KOPT-K1 (cell line): Measurements from ENCODE around the gene RARA.

ENCODE experiments used
- H3K27ac ChIP-seq: fragments of 200-600 bp; sonication (generic); 2 replicates; pipeline ENCODE4 v1.5.1; 2016; ENCODE audit warnings: antibody characterized with exemption, mild to moderate bottlenecking, low read depth, low read length; ENCODE audit not compliant: poor library complexity, severe bottlenecking
- H3K36me3 ChIP-seq: fragments of 200-600 bp; sonication (generic); 2 replicates; pipeline ENCODE4 v1.5.1; 2017; ENCODE audit warnings: antibody characterized with exemption, mild to moderate bottlenecking, low read length, moderate library complexity; ENCODE audit not compliant: insufficient read depth
- H3K9me3 ChIP-seq: fragments of 200-600 bp; sonication (generic); 2 replicates; pipeline ENCODE4 v1.5.1; 2017; ENCODE audit warnings: antibody characterized with exemption, low read length, mild to moderate bottlenecking; ENCODE audit not compliant: insufficient read depth, poor library complexity, severe bottlenecking

Gene RARA

DNA sequence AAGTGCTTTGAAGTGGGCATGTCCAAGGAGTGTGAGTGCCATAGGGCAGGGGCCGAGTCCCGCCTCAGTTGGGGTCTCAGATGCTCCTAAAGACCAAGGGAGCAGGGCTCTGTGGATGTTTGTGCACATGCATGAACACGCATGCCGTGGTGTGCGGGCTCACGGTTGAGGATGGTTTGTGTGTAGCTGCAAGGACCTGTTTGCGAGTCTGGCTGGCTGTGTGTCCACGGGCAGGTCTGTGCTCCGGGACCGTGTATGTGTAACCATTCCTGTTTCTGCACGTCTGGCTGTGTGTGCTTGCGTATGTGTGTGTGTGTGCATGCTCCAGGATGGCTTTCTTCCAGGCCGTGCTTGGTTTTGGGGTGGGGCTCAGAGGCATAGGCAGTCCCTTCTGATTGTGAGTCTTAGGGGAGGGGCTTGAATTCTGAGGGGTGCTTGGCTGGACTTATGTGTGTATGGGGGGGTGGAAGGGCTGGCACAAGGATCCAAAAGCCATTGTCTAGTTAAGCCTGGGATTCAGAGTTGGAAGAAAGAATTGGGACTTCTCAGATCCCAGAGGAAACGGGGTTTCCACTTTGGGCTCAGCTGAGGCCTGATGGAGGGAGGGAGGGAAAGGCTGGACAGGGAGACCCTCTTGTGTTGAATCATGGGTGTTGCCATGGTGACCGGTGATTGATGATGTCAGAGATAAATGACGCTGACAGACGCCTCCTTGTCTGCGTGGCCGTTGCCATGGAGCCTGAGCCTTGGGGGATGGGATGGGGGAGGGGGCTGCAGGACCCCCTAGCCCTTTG lies 41.1 kb downstream of the RARA start:
- H3K27ac ChIP-seq: no peak overlapping the region
- peaks cover 35% of the 10 kb centered on the region for H3K36me3 ChIP-seq
- H3K9me3 ChIP-seq: no peaks in the 10 kb centered on the region

DNA sequence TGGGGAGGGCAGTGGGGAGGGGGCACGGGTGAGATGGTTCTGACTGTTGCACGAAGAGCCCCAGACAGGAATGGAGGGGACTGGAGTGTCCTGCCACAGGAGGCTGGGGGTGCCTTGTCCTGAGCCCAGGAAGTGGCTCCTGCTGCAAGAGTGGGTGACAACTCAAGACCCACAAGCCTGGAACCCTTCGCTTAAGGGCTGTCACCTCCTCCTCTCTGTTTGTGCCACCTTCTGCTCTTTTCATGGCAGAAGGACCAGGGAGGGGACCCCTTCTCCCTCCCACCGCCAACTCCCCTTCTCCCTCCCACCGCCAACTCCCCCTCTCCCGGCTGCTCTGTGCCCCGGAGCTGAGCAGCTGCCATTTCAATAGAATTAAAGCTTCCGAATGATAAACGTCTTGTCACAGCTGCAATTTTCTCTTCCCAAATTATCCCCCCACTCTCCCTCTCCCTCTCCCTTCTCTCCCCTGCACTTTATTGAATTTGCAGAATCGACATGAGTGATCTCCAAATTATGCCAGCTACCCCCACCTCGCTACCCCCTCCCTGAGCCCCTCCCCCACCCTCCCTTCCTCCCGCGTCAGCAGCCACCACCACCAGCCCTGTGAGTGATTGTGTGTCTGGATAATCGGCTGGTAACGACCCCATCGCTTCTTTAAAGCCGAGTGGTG lies 41.8 kb downstream of the RARA start:
- H3K36me3 ChIP-seq: peaks cover 42% of the 10 kb centered on the region
- H3K9me3 ChIP-seq: no peaks in the 10 kb centered on the region
- H3K27ac ChIP-seq: no peak overlapping the region

DNA sequence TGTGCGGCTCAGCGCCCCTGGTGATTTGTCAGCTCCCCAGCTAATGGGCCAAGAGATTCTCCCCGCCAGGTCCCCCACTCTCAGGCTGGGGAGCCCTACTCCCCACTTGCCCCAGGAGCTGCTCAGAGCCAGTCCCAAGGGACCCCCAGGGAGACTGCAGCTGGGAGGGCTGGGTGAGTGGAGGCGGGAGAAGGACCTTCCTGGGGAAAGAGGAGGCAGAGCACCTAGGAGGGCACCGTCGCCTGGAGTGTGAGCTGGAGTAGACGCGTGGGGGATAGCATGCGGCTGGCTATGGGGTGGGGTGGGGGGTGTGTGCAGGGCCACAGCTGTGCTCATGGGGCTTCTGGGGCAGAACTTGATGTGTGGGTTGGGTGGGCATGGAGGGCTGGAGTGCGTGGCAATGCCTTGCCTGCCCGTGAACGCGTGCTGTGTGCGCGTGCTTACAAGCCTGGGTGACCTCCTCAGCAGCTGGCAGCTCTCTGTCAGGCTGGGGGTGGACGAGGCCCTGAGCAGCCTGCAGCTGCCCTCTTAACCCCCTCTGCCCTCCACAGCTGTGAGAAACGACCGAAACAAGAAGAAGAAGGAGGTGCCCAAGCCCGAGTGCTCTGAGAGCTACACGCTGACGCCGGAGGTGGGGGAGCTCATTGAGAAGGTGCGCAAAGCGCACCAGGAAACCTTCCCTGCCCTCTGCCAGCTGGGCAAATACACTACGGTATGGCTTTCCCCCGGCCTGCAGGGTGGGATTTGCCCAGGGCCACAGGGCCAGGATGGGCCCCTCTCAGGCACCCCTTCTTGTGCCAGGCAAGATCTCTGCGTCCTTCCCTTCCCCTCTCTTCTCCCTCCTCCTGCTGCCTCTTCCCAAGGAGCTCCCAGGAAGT lies 42.6 kb downstream of the RARA start:
- Histone ChIP-seq H3K36me3 (peaks cover 48% of the 10 kb centered on the region), H3K9me3 (no peaks in the 10 kb centered on the region), H3K27ac (no peak overlapping the region)

DNA sequence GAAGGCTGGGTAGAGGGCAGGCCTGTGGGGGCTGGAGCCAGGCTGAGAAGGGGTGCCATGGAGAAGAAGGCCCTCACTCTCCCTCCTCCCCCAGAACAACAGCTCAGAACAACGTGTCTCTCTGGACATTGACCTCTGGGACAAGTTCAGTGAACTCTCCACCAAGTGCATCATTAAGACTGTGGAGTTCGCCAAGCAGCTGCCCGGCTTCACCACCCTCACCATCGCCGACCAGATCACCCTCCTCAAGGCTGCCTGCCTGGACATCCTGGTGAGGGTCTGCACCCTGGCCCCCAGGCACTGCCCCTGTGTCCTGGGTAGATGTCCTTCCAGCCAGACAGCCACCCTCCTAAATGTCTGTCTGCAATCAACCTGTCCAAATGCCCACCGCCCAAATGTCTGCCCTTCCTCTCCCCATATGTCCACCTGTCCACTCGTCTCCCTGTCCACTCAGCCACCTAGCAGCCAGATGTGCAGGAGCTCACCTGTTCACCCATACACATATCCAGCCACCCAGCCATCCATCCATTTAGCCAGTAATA lies 43.3 kb downstream of the RARA start:
- Histone ChIP-seq H3K36me3 (peaks cover 48% of the 10 kb centered on the region), H3K27ac (no peak overlapping the region), H3K9me3 (no peaks in the 10 kb centered on the region)

DNA sequence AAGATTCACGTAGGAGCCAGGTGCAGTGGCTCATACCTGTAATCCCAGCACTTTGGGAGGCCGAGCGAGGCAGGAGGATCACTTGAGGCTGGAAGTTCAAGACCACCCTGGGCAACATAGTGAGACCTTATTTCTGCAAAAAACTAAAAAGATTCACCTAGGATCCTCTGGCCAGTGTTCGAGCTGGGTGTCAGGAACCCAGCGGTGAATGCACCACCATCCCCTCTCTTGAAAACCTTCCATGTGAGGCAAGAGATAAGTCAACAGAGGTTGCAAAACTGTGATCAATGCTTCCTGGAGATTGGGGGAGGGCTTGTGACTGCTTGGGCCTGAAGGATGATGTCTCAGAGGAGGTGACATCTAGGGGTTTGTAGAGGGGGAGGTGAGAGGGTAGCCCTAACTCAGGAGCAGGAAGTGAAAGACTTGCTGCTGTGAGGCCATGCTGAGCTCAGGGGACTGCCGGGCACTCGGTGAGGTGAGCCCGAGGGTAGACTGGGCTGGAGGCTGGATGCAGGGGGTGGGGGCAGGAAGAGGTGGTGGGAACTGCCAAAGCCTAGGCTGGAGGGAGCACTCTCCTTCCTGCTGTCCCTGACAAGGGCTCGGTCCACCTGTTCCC lies 43.9 kb downstream of the RARA start:
- no peaks in the 10 kb centered on the region for H3K9me3 ChIP-seq
- H3K36me3 ChIP-seq: peaks cover 48% of the 10 kb centered on the region
- no peak overlapping the region for H3K27ac ChIP-seq

DNA sequence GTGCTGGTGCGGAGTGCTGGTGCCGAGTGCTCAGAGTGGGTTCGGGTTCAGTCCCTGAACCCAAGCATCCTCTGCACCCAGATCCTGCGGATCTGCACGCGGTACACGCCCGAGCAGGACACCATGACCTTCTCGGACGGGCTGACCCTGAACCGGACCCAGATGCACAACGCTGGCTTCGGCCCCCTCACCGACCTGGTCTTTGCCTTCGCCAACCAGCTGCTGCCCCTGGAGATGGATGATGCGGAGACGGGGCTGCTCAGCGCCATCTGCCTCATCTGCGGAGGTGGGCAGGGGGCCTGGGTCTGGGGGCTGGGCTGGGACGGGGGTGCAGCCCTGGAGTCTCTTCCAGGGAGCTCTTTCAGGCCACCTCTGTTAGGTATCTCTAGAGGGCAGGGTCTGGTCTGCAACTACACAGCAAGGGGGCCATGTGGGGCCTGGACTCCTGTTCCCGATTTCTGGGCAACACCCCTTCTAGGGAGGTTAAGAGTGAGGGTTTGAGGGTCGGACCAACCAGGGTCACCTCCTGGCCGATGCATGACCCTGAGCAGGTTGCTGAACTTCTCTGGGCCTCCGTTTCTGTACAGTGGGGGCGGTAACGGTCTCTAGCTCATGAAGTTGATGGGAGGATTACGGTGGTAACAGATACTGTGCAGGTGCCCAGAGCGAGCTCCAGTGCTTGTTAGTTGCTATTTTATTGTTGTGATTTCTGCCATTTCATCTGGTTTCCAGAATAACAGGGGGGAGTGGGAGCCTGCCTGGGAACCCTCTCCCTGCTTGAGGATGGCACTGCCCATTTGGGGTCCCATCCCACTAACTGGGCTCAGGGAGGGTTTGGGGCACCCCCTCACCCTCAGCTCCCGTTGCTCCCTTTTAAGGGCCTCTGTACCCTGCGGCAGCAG lies 45.5 kb downstream of the RARA start:
- Histone ChIP-seq H3K9me3 (no peaks in the 10 kb centered on the region), H3K36me3 (peaks cover 39% of the 10 kb centered on the region), H3K27ac (no peak overlapping the region)

DNA sequence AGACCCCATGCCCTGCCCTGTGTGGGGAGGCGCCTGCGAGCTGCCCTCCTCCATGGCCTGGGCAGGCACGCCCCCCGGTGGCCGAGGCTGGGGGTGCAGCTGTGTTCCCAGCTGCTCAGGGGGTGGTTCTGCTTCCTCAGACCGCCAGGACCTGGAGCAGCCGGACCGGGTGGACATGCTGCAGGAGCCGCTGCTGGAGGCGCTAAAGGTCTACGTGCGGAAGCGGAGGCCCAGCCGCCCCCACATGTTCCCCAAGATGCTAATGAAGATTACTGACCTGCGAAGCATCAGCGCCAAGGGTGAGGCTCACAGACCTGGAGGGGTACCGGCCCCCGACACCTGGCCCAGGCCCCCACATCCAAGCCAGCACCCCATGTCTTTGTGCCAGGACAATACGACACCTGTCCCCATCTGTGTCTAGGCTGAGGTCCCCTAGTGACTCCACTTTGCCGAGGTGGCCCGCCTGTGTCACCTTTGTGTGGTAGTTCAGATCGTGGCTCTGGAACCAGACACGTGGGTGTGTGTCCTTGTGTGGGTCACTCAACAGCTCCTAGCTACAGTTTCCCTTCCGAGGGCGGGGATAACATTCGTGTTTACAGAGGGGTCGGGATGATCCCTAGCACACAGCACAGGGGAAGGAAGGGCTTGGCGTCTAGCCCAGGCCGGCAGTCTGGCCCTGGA lies 46.3 kb downstream of the RARA start:
- H3K9me3 ChIP-seq: no peaks in the 10 kb centered on the region
- peaks cover 31% of the 10 kb centered on the region for H3K36me3 ChIP-seq
- no peak overlapping the region for H3K27ac ChIP-seq

DNA sequence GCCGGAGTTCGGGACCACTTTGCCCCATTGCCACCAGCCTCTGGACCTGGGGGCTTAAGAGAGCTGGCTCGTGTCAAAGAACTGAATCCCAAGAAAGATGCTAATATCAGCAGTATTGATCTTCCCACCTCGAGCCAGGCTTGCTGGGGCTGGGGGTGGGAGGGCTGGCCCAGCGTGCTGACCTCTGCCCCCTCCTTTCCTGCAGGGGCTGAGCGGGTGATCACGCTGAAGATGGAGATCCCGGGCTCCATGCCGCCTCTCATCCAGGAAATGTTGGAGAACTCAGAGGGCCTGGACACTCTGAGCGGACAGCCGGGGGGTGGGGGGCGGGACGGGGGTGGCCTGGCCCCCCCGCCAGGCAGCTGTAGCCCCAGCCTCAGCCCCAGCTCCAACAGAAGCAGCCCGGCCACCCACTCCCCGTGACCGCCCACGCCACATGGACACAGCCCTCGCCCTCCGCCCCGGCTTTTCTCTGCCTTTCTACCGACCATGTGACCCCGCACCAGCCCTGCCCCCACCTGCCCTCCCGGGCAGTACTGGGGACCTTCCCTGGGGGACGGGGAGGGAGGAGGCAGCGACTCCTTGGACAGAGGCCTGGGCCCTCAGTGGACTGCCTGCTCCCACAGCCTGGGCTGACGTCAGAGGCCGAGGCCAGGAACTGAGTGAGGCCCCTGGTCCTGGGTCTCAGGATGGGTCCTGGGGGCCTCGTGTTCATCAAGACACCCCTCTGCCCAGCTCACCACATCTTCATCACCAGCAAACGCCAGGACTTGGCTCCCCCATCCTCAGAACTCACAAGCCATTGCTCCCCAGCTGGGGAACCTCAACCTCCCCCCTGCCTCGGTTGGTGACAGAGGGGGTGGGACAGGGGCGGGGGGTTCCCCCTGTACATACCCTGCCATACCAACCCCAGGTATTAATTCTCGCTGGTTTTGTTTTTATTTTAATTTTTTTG lies 47.1 kb downstream of the RARA start:
- H3K27ac ChIP-seq: no peak overlapping the region
- no peaks in the 10 kb centered on the region for H3K9me3 ChIP-seq
- H3K36me3 ChIP-seq: peaks cover 28% of the 10 kb centered on the region; the same call in 1 of the 2 replicates

DNA sequence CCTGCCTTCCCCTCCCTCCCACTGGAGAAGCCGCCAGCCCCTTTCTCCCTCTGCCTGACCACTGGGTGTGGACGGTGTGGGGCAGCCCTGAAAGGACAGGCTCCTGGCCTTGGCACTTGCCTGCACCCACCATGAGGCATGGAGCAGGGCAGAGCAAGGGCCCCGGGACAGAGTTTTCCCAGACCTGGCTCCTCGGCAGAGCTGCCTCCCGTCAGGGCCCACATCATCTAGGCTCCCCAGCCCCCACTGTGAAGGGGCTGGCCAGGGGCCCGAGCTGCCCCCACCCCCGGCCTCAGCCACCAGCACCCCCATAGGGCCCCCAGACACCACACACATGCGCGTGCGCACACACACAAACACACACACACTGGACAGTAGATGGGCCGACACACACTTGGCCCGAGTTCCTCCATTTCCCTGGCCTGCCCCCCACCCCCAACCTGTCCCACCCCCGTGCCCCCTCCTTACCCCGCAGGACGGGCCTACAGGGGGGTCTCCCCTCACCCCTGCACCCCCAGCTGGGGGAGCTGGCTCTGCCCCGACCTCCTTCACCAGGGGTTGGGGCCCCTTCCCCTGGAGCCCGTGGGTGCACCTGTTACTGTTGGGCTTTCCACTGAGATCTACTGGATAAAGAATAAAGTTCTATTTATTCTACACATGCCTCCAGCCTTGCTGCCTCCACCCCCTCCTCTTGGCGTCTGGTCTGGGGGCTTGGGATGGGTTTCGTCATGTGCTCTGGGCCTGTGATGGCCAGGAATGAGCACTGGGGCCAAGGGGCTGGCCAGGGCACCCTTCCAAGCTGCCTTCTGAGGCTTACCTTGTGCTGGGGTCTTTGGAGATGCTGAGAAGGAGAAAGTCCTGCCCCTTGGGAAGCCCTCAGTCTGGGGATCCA lies 48.3 kb downstream of the RARA start:
- Histone ChIP-seq H3K9me3 (no peaks in the 10 kb centered on the region), H3K36me3 (peaks cover 23% of the 10 kb centered on the region; the same call in 1 of the 2 replicates), H3K27ac (peak overlapping the region; percentile 22)

DNA sequence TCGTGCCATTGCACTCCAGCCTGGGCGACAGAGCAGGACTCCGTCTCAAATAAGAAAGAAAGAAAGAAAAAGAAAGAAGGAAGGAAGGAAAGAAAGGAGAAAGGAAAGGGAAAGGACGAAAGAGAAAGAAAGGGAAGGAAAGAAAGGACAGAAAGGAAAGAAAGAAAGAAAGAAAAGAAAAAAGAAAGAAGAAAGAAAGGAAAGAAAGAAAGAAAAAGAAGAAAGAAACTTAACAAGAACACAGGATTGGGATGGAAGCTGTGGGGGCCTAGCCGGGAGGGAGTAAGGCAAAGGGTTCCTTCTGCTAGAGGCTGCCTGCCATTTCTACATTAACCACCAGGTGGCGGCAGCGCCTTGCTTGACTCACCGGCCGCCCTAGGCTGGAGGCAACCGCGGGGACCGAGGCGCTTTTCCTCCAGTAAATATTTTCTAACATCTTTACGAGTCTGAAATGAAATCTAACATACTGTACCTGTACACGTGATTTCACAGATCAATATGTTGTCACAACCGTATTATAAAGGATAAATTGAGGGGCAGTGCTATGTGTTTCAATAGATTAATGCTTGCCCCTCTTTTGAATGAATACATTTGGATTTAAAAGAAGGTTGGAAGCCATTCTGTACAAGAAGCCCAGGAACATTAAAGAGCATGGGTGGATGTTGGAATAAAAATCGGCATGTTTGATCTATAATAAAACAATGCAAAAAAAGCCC lies 49.5 kb downstream of the RARA start:
- Histone ChIP-seq H3K36me3 (peaks cover 14% of the 10 kb centered on the region; the same call in 1 of the 2 replicates), H3K27ac (no peak overlapping the region), H3K9me3 (no peaks in the 10 kb centered on the region)

DNA sequence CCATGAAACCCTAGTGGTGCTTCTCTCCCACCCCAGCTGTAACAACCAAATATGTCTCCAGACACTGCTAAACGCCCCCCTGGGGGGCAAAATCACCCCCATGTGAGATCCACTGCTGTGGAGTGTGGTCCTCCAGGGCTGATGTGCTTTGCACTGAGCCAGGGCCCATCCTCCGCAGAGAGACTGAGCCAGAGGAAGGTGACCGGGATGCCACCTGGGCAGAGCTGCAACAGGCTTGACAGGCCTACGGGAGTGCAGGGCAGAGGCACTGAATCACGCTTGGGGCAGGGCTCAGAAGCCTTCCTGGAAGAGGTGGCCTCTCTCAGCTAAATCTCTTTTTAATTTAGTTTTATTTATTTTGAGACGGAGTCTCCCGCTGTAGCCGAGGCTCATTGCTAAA lies 51.1 kb downstream of the RARA start:
- Histone ChIP-seq H3K9me3 (no peaks in the 10 kb centered on the region), H3K36me3 (peaks cover 13% of the 10 kb centered on the region; the same call in 1 of the 2 replicates), H3K27ac (no peak overlapping the region)
